Measurements from ENCODE around the gene SLC47A2.
"Not testable (repeated sequence)": the region's sequence is repeated elsewhere in the genome, so short reads cannot be mapped to it uniquely, and the experiment has no call there.

The SLC47A2 gene

DNA sequence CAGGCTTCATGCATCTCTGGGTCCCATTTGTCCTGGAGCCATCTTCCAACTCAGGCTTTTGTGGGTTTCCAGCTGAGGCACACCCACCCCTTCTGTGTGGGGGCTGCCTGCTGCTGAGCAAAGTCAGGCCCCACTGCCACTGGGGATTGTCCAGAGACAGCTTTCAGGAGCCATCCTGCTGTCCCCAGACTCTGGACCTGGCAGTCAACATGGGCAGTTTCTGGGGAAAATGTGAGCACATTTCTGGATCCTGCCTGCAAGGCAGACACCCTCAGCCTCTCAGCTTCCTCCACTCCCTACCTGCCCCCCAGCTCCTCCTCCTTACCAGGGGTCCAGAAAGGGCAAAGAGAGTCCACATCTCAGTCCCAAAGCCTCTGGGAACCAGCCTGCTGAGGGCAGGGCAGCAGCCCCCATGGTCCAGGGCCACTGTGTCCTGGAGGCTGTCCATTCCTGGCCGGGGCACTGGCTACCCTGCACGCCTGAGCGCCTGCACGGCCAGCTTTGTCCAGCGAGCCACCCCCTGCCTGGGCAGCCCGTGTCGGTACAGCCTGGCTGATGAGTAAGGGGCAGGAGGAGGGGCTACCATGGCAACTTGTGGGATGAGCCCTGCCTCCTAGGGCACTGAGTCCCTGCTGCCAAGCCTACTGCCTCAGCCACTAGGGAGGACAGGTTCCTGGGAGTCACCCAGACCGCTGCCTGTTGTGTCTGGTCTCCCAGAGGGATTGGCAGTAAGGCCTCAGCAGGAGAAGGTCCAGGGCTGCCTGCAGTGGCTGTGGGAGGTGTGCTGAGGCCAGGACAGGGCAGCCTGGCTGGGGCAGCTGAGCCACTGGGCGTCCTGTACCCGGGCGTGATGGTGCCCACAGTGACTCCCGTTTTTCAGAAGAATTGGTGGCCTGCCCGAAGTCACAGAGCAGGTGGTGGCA, at the start of gene SLC47A2:
Gene SLC47A2 (minus strand): TSS at position 477 of the 923 bp plus-strand sequence. CDS start 29 bp downstream, at position 448.
- no peak for DNase-seq (ENCODE audit: low spot score)
- TF ChIP-seq, protein P1, sequence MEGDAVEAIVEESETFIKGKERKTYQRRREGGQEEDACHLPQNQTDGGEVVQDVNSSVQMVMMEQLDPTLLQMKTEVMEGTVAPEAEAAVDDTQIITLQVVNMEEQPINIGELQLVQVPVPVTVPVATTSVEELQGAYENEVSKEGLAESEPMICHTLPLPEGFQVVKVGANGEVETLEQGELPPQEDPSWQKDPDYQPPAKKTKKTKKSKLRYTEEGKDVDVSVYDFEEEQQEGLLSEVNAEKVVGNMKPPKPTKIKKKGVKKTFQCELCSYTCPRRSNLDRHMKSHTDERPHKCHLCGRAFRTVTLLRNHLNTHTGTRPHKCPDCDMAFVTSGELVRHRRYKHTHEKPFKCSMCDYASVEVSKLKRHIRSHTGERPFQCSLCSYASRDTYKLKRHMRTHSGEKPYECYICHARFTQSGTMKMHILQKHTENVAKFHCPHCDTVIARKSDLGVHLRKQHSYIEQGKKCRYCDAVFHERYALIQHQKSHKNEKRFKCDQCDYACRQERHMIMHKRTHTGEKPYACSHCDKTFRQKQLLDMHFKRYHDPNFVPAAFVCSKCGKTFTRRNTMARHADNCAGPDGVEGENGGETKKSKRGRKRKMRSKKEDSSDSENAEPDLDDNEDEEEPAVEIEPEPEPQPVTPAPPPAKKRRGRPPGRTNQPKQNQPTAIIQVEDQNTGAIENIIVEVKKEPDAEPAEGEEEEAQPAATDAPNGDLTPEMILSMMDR (IDR thresholded peaks at IDR 0.05; ENCODE audit: extremely low read depth, insufficient read depth, missing control alignments): no peak
- in situ Hi-C loops (cut with MboI; ENCODE audit: low pct_unique_long_range_greater_than_20kb, low sequenced_read_pairs, unreplicated experiment): loop anchor here (25.0 kb wide), 1 partner anchor 104 kb away; no protein-coding TSS in a partner anchor

DNA sequence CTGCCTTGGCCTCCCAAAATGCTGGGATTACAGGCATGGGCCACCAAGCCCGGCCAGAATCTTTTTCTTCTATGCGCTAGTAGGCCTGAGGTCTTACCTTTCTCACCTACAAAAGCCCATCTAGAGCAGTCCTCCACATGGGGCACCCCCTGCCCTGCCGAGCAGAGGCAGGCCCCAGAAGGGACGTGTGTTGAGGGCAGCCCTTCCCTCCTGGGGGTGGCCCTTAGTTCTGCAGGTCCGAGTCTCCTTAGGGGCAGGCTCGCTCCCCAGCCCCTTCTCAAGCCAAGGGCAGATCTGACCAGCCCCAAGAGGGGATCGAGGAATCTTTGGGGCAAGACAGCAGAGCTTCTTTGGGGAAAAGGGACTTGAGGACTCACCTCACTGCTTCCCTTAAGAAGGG, 49.6 kb upstream of the SLC47A2 start:
- in situ Hi-C loops (cut with MboI; ENCODE audit: low pct_unique_long_range_greater_than_20kb, low sequenced_read_pairs, unreplicated experiment): loop anchor here (5.0 to 25.0 kb wide), 2 partner anchors 249 to 404 kb away; partner anchors contain the start of gene B9D1
- TF ChIP-seq, protein P1 (IDR thresholded peaks at IDR 0.05; ENCODE audit: extremely low read depth, insufficient read depth, missing control alignments): no peak
- no peak for DNase-seq (ENCODE audit: low spot score)

DNA sequence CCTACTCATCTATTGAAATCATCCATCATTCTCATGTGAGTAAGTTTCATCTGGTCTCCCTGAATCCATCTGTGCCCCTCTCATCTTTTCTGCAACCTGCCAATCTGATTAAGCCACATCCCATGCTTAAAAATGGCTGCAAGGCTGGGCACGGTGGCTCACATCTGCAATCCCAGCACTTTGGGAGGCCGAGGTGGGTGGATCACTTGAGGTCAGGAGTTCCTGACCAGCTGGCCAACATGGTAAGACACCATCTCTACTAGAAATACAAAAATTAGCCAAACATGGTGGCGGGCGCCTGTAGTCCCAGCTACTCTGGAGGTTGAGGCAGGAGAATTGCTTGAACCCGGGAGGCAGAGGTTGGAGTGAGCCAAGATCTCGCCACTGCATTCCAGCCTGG, 47.6 kb upstream of the SLC47A2 start:
- not testable (repeated sequence) for DNase-seq (ENCODE audit: low spot score)
- in situ Hi-C loops (cut with MboI; ENCODE audit: low pct_unique_long_range_greater_than_20kb, low sequenced_read_pairs, unreplicated experiment): loop anchor here (25.0 kb wide), 1 partner anchor 402 kb away; the partner anchor contains the start of gene B9D1

GRCh38 chr17:19763416-19763815, 47.0 kb upstream of the SLC47A2 start:
- in situ Hi-C loops (cut with MboI; ENCODE audit: low pct_unique_long_range_greater_than_20kb, low sequenced_read_pairs, unreplicated experiment): loop anchor here (25.0 kb wide), 1 partner anchor 401 kb away; the partner anchor contains the start of gene B9D1
- TF ChIP-seq, protein P1 (IDR thresholded peaks at IDR 0.05; ENCODE audit: extremely low read depth, insufficient read depth, missing control alignments): no peak
- no peak for DNase-seq (ENCODE audit: low spot score)

DNA sequence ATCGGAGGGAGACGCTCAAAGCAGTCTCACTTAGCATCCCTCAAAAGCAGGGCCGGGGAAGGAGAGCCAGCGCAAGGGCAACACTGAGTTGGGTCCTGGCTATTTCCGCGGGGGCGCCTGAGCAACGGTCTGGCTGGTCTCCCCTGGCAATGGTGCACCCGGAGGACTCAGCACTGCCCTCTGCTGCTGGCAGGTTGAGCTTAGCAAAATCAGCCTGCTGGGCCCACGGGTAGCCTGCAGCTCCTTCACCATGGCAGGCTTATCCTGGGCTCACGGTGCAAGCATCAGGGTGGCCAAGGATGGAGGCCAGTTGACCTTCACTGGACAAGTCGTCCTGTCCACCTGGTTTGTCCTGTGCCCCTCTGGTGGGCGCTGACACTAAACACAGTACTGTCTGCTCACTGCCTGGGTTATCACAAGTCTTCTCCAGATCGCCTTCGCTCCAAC, 46.2 kb upstream of the SLC47A2 start:
- DNase-seq (ENCODE audit: low spot score): peak; percentile 80
- TF ChIP-seq, protein P1 (IDR thresholded peaks at IDR 0.05; ENCODE audit: extremely low read depth, insufficient read depth, missing control alignments): peak; percentile 81
- in situ Hi-C loops (cut with MboI; ENCODE audit: low pct_unique_long_range_greater_than_20kb, low sequenced_read_pairs, unreplicated experiment): loop anchor here (25.0 kb wide), 1 partner anchor 400 kb away; the partner anchor contains the start of gene B9D1

DNA sequence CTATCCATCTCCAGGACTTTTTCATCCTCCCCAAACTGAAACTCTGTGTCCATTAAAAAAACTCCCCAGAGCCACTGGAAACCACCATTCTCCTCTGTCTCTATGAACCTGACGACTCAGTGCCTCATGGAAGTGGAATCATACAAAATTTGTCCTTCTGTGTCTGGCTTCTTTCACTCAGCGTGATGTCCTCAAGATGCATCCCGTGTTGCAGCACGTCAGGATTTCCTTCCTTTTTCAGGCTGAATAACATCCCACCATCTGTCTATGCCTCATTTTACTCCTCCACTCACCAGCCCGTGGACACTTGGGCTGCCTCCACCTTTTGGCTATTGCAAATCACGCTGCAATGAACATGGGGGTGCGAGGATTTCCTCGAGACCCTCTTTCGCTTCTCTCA, 44.4 kb upstream of the SLC47A2 start:
- in situ Hi-C loops (cut with MboI; ENCODE audit: low pct_unique_long_range_greater_than_20kb, low sequenced_read_pairs, unreplicated experiment): loop anchor here (25.0 kb wide), 1 partner anchor 398 kb away; the partner anchor contains the start of gene B9D1
- TF ChIP-seq, protein P1 (IDR thresholded peaks at IDR 0.05; ENCODE audit: extremely low read depth, insufficient read depth, missing control alignments): no peak
- DNase-seq (ENCODE audit: low spot score): no peak

Measured in GM13977 (cell line).